GM21717 (cell line): ENCODE measurements around the gene MXD3.
A peak's percentile ranks its signal among the peaks of the same experiment; 100 is the strongest.

Source experiments
- ATAC-seq: cut with Tn5 transposase; IDR thresholded peaks from one replicate; pipeline ENCODE4 v1.9.1; 2021; ENCODE audit warnings: mild to moderate bottlenecking, moderate library complexity; ENCODE audit not compliant: unreplicated experiment

MXD3 gene

DNA sequence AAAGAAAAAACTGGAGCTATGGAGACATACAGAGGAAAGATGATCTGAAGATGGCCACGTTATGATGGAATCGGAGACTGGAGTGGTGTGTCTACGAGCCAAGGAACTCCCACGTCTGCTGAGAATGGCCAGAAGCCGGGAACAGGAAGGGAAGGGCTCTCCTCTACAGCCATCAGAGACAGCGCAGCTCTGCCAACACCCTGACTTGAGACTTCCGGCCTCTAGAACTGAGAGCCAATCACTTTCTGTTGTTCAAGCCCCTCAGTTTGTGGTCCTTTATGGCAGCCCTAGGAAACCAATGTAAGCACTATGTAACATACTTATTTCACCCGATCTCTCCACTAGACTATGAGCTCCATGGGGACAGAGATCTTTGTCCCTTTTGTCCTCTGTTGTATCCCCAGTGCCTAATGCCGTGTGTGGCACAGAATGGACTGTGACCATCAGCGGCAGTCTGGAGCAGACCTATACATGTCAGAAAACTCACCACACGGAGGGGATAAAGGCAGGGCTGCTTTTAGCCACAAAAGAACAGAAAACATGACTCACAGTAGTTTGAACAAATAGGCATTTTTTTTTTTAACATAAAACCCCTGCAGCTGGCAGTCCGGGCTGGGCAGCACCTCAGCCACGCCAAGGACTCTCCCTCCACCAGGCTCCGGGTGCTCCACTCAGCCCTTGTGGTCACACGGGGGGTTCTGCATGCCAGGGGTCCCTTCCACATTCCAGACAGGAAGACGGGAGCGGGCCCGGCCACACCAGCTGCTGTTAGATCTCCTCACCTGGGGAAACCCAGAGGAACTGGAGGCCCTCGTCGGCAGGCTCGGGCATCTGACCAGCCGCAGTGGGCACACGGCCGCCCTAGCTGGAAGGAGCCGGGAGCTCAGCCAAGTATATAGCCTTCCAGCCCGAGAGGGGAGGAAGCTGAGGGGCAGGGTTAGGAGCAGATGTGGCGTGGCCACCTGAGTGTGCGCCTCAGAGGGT, 16.1 kb upstream of the MXD3 start:
- ATAC-seq: no peak

DNA sequence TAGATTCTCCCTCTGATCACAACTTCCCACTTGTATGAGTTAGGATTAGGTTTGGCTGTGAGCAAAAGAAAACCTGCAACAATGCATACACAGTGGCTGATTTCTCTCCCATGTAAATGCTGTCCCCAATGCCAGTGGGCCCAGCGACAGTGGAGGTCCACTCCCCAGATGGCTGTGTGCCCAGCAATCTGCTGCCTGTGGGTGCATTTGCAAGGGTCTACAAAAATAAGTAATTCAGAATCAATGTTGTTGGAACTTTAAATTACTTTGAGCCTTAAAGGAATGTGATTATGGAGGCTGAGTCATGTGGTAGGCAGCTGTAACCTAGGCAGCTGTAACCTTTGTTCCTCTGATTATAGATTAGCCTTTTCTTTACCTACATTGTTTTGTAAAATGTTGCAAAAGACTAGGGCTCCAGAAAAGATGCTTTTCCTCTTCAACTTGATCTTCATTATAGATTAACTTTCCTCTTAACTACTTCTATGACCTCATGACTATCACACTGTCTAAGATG, 14.2 kb upstream of the MXD3 start:
- no peak for ATAC-seq

DNA sequence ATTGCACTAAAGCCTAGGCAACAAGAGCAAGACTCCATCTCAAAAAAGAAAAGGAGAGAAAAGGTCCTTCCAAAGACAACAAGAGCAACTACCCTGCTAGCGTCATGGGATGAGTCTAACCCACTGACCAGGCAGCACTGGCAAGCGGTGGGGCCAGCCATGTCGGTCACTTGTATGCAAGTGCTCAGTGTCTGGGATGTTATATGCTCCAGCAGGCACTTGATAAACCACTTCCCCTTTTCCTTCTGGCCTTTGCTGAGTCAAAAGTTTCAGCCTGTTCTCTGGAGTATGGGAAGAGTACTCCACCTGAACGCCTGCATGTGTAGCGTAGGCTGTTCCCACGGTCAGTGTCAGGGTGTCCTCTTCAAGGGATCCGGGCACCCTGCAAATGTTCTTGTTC, 9.2 kb upstream of the MXD3 start:
- no peak for ATAC-seq

- ATAC-seq: no peak
Measured at GRCh38 chr5:177319913-177320588, 8.4 kb upstream of the MXD3 start.

- ATAC-seq: no peak
Measured at GRCh38 chr5:177317959-177318377, 6.3 kb upstream of the MXD3 start.

- no peak for ATAC-seq
Measured at GRCh38 chr5:177316005-177316404, 4.3 kb upstream of the MXD3 start.

GRCh38 chr5:177315411-177315810, 3.7 kb upstream of the MXD3 start:
- ATAC-seq: no peak

GRCh38 chr5:177314376-177315342, 3.0 kb upstream of the MXD3 start:
- no peak for ATAC-seq

GRCh38 chr5:177313561-177314259, 2.0 kb upstream of the MXD3 start:
- ATAC-seq: no peak

GRCh38 chr5:177312649-177313181, 1.0 kb upstream of the MXD3 start:
- peak; percentile 16 for ATAC-seq

GRCh38 chr5:177311392-177311722, 341 bp downstream of the MXD3 start:
- ATAC-seq: no peak

GRCh38 chr5:177310757-177311391, 824 bp downstream of the MXD3 start:
- no peak for ATAC-seq

- no peak for ATAC-seq
Measured at GRCh38 chr5:177310332-177310731, 1.4 kb downstream of the MXD3 start.

- ATAC-seq: no peak
Measured at GRCh38 chr5:177309351-177310191, 2.1 kb downstream of the MXD3 start.

GRCh38 chr5:177308740-177309139, 3.0 kb downstream of the MXD3 start:
- ATAC-seq: no peak

DNA sequence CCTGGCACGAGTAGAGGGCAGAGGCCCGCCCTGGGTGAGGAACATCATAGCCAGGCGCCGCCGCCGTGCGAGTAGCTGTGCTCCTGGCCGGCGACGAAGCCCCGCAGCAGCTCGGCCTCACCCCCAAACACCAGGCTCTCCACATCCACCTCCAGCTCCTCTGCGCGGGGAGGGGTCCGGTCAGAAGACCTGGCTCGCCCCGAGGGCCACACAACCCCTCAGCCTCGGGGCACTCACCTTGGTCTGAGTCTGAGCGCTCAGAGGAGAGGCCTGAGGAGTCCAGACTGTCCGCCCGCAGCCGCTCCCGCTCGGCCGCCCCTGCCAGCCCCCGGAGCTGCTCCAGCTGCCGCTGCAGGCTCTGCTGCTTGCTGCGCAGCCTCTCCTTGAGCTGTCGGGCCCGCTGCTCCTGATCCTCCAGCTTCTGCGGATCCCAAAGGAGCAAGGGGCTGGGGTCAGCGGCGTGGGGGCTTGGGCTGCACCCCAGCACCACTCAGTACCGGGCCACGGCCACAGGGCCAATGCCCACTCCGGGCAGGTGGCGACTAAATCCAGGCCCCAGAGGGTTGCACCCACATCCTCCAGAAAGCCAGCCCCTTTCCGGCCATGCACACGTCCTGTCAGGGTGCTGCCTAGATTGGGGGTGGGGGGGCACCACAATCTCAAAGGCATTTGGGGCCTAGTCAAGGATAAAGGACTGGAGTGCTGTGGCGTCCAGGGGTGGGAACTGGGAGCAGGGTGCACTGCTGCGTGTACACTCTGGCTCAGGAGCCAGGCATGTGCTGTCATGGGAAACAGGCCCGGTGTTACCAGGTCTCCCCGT, 3.9 kb downstream of the MXD3 start:
- ATAC-seq: no peak

DNA sequence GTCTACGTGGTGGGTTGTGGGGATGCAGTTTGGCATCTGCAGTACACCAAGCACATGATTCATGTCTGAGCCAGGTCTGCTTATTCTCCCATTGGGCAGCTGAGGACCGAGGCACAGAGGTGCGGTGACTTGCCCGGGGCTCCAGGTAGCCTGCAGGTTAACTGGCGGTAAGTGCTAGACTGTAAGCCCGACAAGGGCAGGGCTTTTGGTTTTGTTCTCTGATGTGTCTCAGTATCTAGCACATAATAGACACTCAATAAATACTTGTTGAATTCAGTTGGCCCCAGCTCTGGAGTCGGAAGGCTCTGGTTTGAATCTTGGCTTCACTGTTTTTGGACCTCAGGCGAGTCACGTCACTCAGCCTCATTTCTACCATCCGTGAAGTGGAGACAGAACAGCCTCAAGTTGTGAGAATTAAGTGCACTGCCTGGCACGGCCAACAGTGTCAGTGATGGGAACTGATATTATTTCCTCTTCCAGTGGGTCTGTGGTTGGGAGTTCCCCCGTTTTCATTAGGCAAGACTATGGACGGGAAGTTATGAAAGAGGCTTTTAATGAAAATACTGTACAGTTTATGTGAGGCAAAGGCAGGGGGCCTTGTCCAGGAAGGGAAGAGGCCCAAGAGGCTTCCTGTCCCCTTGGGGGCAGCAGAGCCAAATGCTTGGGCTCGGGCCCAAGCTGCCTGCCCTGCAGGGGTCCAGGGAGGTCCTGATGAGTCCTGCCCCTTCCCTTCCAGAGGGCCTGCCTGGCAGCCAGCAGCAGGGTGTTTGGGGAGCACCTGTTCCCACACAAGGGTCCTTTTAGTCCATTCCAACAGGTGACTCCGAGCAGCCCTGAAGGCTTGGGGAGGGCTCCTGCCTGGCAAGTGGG, 4.8 kb downstream of the MXD3 start:
- no peak for ATAC-seq
